ENCODE data around the gene RPL10.

The RPL10 gene

DNA sequence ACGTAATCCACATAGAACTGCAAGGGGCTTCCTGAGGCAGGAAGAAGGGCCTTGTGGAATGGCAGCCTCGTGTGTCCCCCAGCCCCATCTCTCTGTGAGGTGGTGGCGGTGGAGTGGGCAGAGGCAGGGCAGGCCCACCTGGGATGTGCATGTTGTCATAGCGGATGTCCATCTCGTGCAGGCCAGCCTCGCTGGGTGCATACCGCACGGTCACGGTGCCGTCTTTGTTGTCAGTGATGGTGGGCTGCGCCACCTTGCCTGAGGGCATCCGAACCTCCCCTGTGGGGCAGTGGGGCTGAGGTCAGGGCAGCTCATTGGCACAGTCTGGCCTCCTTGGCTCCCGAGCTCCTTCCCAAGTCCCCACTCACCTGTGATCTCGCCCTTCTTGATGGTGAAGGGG, 44.2 kb upstream of the RPL10 start:
- 0 out of 2 replicates have a peak, but pooled peaks cover 4% of the 10 kb centered on the region for H3K36me3 ChIP-seq (ENCODE audit: insufficient read depth, low read length)
- H3K27me3 ChIP-seq (ENCODE audit: insufficient read depth, low read length), result no peaks in the 10 kb centered on the region
- H2AFZ ChIP-seq (ENCODE audit: low read length, unreplicated experiment), result no peak overlapping the region
- H3K4me1 ChIP-seq (ENCODE audit: control insufficient read depth, insufficient read depth, low read length, unreplicated experiment), result no peaks in the 10 kb centered on the region
- no peak overlapping the region for H3K27ac ChIP-seq (ENCODE audit: low read depth, low read length)
- peaks cover 18% of the 10 kb centered on the region for H3K79me2 ChIP-seq (ENCODE audit: control insufficient read depth, insufficient read depth, low read length, unreplicated experiment)
- no peak overlapping the region for H3K4me3 ChIP-seq (ENCODE audit: low read depth, low read length)

DNA sequence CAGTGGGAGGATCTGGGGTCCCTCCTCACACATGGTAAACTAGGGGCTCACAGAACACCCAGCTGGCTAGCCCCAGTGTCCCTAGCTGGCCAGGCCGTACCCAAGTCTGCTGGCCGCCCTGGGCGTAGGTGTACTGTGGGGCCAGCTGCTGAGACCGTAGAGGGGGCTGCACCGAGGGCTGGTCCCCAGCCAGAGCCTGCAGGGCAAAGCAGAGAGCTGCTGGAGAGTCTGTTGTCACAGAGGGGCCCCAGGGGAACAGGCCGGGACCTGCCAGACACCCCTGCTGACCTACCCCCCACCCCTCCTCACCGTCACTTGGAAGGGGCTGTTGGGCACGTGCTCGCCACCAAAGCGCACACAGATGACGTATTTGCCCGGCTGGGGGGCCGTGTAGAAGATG, 43.7 kb upstream of the RPL10 start:
- no peaks in the 10 kb centered on the region for H3K4me1 ChIP-seq (ENCODE audit: control insufficient read depth, insufficient read depth, low read length, unreplicated experiment)
- no peaks in the 10 kb centered on the region for H3K27me3 ChIP-seq (ENCODE audit: insufficient read depth, low read length)
- no peak overlapping the region for H3K4me3 ChIP-seq (ENCODE audit: low read depth, low read length)
- H3K79me2 ChIP-seq (ENCODE audit: control insufficient read depth, insufficient read depth, low read length, unreplicated experiment), result peaks cover 23% of the 10 kb centered on the region
- H3K27ac ChIP-seq (ENCODE audit: low read depth, low read length), result no peak overlapping the region
- H2AFZ ChIP-seq (ENCODE audit: low read length, unreplicated experiment), result no peak overlapping the region
- 0 out of 2 replicates have a peak, but pooled peaks cover 6% of the 10 kb centered on the region for H3K36me3 ChIP-seq (ENCODE audit: insufficient read depth, low read length)

DNA sequence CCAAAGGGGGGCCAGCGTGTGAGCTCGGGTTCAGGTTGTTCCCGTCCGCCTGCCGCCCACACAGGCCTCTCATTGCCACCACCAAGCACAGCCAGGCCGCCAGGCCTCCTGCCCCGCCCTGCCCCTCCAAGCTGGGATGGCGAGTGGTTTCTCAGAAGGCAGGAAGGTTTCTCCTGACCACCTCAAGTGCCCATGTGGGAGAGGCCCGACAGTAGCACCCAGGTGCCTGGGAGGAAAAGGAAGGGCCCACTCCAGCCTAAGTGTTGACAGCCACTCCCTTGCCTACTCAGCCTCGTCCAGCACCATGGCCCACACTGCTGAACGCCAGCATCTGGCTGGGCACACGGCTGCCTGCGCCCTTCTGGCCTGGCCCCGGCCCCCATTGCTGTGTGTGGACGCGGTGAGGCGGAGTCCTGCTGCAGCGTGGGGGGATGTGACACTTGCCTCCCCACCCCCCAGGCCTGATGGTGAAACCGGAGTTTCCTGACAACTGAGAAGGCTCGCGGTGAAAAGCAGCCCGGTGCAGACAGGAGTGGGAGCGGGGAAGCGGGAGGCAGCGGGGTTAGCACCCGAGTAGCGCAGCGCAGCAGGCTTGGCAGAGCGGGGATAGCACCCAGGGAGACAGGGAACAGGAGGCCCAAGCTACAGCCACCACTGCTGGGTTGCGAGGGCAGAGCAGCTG, 42.9 kb upstream of the RPL10 start:
- Histone ChIP-seq H3K4me1 (ENCODE audit: control insufficient read depth, insufficient read depth, low read length, unreplicated experiment) (no peaks in the 10 kb centered on the region), H3K4me3 (ENCODE audit: low read depth, low read length) (no peak overlapping the region), H3K27me3 (ENCODE audit: insufficient read depth, low read length) (no peaks in the 10 kb centered on the region), H3K79me2 (ENCODE audit: control insufficient read depth, insufficient read depth, low read length, unreplicated experiment) (peaks cover 30% of the 10 kb centered on the region), H3K36me3 (ENCODE audit: insufficient read depth, low read length) (0 out of 2 replicates have a peak, but pooled peaks cover 6% of the 10 kb centered on the region), H3K27ac (ENCODE audit: low read depth, low read length) (no peak overlapping the region), H2AFZ (ENCODE audit: low read length, unreplicated experiment) (no peak overlapping the region)

DNA sequence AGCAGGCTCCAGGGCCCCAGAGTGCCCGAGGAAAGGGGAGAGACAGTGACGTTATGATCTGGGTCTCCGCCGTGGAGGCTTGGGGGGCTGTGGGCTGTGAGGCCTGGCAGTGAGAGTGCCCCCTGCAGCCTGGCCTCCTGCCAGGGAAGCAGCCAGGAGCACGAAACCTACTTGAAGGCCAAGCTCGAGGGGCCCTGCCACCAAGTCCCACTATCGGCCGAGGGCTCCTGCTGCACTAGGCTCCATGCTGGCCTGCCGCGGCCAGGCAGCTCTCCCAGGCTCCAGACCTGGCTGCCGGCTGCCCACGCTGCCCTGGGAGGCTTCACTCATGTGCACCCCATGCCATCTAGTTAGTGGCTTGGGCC, 42.4 kb upstream of the RPL10 start:
- H2AFZ ChIP-seq (ENCODE audit: low read length, unreplicated experiment), result no peak overlapping the region
- H3K27me3 ChIP-seq (ENCODE audit: insufficient read depth, low read length), result no peaks in the 10 kb centered on the region
- H3K27ac ChIP-seq (ENCODE audit: low read depth, low read length), result no peak overlapping the region
- no peaks in the 10 kb centered on the region for H3K4me1 ChIP-seq (ENCODE audit: control insufficient read depth, insufficient read depth, low read length, unreplicated experiment)
- 0 out of 2 replicates have a peak, but pooled peaks cover 6% of the 10 kb centered on the region for H3K36me3 ChIP-seq (ENCODE audit: insufficient read depth, low read length)
- H3K79me2 ChIP-seq (ENCODE audit: control insufficient read depth, insufficient read depth, low read length, unreplicated experiment), result peaks cover 33% of the 10 kb centered on the region
- no peak overlapping the region for H3K4me3 ChIP-seq (ENCODE audit: low read depth, low read length)

DNA sequence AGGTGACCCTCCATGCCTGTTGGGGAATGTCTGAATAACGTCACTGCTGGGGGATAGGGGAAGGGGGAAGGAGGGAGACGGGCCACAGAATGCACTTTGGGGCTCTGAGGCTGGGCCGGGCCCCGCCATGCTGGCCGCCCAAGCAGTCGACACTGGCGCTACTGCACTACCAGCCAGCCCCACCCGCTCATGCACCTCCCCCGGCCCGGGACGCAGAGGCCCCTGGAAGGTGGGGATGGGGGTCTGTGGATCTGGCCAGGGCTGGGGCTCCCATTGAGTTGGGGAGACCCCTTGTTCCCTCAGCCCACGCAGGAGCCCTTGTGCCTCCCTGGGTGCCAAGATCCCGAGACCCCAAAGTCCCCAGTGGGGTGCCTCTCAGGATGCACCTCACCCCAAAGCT, 41.6 kb upstream of the RPL10 start:
- Histone ChIP-seq H3K79me2 (ENCODE audit: control insufficient read depth, insufficient read depth, low read length, unreplicated experiment) (peaks cover 39% of the 10 kb centered on the region), H3K27me3 (ENCODE audit: insufficient read depth, low read length) (no peaks in the 10 kb centered on the region), H3K4me3 (ENCODE audit: low read depth, low read length) (no peak overlapping the region), H3K27ac (ENCODE audit: low read depth, low read length) (no peak overlapping the region), H3K36me3 (ENCODE audit: insufficient read depth, low read length) (0 out of 2 replicates have a peak, but pooled peaks cover 6% of the 10 kb centered on the region), H3K4me1 (ENCODE audit: control insufficient read depth, insufficient read depth, low read length, unreplicated experiment) (no peaks in the 10 kb centered on the region), H2AFZ (ENCODE audit: low read length, unreplicated experiment) (no peak overlapping the region)

DNA sequence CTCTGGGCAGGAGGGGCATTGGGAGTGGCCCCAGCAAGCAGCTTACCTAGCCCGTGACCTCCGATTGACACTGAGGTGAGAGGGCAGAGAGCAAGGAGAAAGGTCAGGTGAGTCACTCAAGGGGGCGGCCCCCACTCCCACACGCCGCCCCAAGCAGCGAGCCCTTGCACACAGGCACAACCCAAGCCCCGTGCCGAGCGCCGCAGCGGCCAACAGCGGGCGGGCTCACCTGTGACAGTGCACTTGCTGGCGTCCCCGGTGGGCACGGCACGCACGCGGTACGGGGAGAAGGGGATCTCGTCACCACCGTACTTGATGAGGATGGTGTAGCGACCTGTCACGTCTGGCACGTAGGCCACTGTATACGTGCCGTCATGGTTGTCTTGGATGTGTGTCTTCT, 41.0 kb upstream of the RPL10 start:
- Histone ChIP-seq H3K4me1 (ENCODE audit: control insufficient read depth, insufficient read depth, low read length, unreplicated experiment) (no peaks in the 10 kb centered on the region), H2AFZ (ENCODE audit: low read length, unreplicated experiment) (no peak overlapping the region), H3K4me3 (ENCODE audit: low read depth, low read length) (no peak overlapping the region), H3K27me3 (ENCODE audit: insufficient read depth, low read length) (no peaks in the 10 kb centered on the region), H3K79me2 (ENCODE audit: control insufficient read depth, insufficient read depth, low read length, unreplicated experiment) (peaks cover 45% of the 10 kb centered on the region), H3K27ac (ENCODE audit: low read depth, low read length) (no peak overlapping the region), H3K36me3 (ENCODE audit: insufficient read depth, low read length) (0 out of 2 replicates have a peak, but pooled peaks cover 6% of the 10 kb centered on the region)

DNA sequence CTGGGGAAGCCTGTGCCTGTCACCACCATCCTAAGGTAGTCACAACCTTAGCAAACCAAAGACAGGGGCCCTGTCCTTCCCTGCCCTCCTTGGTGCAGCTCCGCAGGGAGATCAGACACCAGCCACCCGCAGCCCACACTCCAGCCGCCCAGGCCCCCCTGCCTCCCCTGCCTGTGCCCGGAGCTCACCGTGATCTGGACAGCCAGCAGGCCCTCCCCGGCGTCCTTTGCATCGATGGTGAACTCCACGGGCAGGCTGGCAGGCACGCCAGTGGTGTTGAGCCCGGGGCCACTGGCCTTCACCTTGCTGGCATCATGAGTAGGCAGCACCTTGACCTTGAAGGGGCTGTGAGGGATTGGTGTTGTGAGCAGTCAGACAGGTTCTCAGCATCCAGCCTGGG, 40.2 kb upstream of the RPL10 start:
- no peak overlapping the region for H3K27ac ChIP-seq (ENCODE audit: low read depth, low read length)
- H3K79me2 ChIP-seq (ENCODE audit: control insufficient read depth, insufficient read depth, low read length, unreplicated experiment), result peaks cover 53% of the 10 kb centered on the region
- H3K27me3 ChIP-seq (ENCODE audit: insufficient read depth, low read length), result no peaks in the 10 kb centered on the region
- 0 out of 2 replicates have a peak, but pooled peaks cover 6% of the 10 kb centered on the region for H3K36me3 ChIP-seq (ENCODE audit: insufficient read depth, low read length)
- no peaks in the 10 kb centered on the region for H3K4me1 ChIP-seq (ENCODE audit: control insufficient read depth, insufficient read depth, low read length, unreplicated experiment)
- no peak overlapping the region for H2AFZ ChIP-seq (ENCODE audit: low read length, unreplicated experiment)
- no peak overlapping the region for H3K4me3 ChIP-seq (ENCODE audit: low read depth, low read length)

- H3K4me1 ChIP-seq (ENCODE audit: control insufficient read depth, insufficient read depth, low read length, unreplicated experiment), result no peaks in the 10 kb centered on the region
These were observed 39.3 kb upstream of the RPL10 start for GRCh38 chrX:154358829-154359228.

DNA sequence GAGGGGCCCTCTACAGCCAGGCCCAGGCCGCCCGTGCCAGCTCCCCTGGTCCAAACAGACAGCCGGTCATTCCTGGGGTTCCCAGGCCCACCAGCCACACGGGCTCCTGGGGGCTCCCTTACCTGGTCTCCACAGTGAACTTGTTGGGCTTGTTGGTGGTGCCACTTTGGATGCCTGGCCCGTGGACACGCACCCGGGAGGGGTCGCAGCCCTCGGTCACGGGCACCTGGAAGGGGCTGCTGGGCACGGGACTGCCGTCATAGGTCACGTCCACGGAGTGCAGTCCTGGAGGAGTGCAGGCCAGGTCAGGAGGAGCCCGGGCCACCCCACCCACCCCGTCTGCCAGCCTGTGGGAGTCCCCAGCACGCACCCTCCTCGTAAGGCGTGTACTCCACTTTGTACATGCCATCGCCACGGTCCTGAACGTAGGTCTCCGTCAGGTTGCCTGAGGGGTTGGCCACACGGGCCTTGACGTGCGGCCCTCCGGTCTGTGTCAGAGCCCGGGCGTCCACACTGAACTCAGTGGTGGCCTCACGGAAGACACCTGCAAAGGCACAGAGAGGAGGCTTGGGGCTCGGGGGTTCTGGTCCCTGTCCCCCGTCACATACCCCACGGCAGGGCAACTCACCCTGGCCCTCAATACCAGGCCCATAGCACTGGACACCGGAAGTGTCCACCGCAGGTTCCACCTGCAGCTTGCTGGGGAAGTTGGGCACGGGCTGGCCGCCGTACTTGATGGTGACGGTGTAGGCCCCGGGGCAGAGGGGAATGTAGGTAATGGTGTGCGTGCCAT, 38.6 kb upstream of the RPL10 start:
- H3K36me3 ChIP-seq (ENCODE audit: insufficient read depth, low read length), result 0 out of 2 replicates have a peak, but pooled peaks cover 6% of the 10 kb centered on the region
- no peaks in the 10 kb centered on the region for H3K27me3 ChIP-seq (ENCODE audit: insufficient read depth, low read length)
- no peak overlapping the region for H2AFZ ChIP-seq (ENCODE audit: low read length, unreplicated experiment)
- H3K4me1 ChIP-seq (ENCODE audit: control insufficient read depth, insufficient read depth, low read length, unreplicated experiment), result peaks cover 3% of the 10 kb centered on the region
- H3K79me2 ChIP-seq (ENCODE audit: control insufficient read depth, insufficient read depth, low read length, unreplicated experiment), result peaks cover 59% of the 10 kb centered on the region
- H3K4me3 ChIP-seq (ENCODE audit: low read depth, low read length), result no peak overlapping the region
- H3K27ac ChIP-seq (ENCODE audit: low read depth, low read length), result no peak overlapping the region

More at GRCh38 chrX:154358829-154359228, 39.3 kb upstream of the RPL10 start:
- H3K27me3 ChIP-seq (ENCODE audit: insufficient read depth, low read length), result no peaks in the 10 kb centered on the region
- no peak overlapping the region for H3K27ac ChIP-seq (ENCODE audit: low read depth, low read length)
- 0 out of 2 replicates have a peak, but pooled peaks cover 6% of the 10 kb centered on the region for H3K36me3 ChIP-seq (ENCODE audit: insufficient read depth, low read length)
- H3K79me2 ChIP-seq (ENCODE audit: control insufficient read depth, insufficient read depth, low read length, unreplicated experiment), result peaks cover 54% of the 10 kb centered on the region
- no peak overlapping the region for H3K4me3 ChIP-seq (ENCODE audit: low read depth, low read length)
- no peak overlapping the region for H2AFZ ChIP-seq (ENCODE audit: low read length, unreplicated experiment)

- H3K27me3 ChIP-seq (ENCODE audit: insufficient read depth, low read length), result no peaks in the 10 kb centered on the region
- no peak overlapping the region for H2AFZ ChIP-seq (ENCODE audit: low read length, unreplicated experiment)
- H3K36me3 ChIP-seq (ENCODE audit: insufficient read depth, low read length), result 0 out of 2 replicates have a peak, but pooled peaks cover 6% of the 10 kb centered on the region
- no peak overlapping the region for H3K4me3 ChIP-seq (ENCODE audit: low read depth, low read length)
- peaks cover 66% of the 10 kb centered on the region for H3K79me2 ChIP-seq (ENCODE audit: control insufficient read depth, insufficient read depth, low read length, unreplicated experiment)
- H3K4me1 ChIP-seq (ENCODE audit: control insufficient read depth, insufficient read depth, low read length, unreplicated experiment), result peaks cover 3% of the 10 kb centered on the region
- H3K27ac ChIP-seq (ENCODE audit: low read depth, low read length), result no peak overlapping the region
These were observed 37.9 kb upstream of the RPL10 start for GRCh38 chrX:154360155-154360713.
